Measurements from ENCODE around the gene TBRG4. TPM values are rescaled to one million over a fixed set of nuclear protein-coding genes. Genes with fewer than 3 reads are reported as not detected.

The TBRG4 gene
- total RNA-seq, 1 experiment from 2014 or later: 127 TPM

- Histone ChIP-seq H3T11ph (ENCODE audit: low read length) (no peak overlapping the region), H3K79me1 (ENCODE audit: insufficient read depth, low read depth, low read length, poor library complexity, severe bottlenecking) (no peaks in the 10 kb centered on the region), H3K9me3 (ENCODE audit: control insufficient read depth, low read depth, low read length) (no peaks in the 10 kb centered on the region), H3K27me3 (ENCODE audit: insufficient read depth, low read length) (no peaks in the 10 kb centered on the region), H4K20me1 (ENCODE audit: control insufficient read depth, insufficient read depth, insufficient read length) (no peaks in the 10 kb centered on the region), H3K23me2 (ENCODE audit: insufficient read length, low read depth, low read length, poor library complexity, severe bottlenecking) (no peaks in the 10 kb centered on the region), H4K8ac (replicated peaks; ENCODE audit: insufficient read length, low read depth, low read length) (no peak overlapping the region), H4K5ac (ENCODE audit: insufficient read length, low read depth, low read length) (no peak overlapping the region), H2BK12ac (ENCODE audit: insufficient read length, low read depth, low read length) (no peak overlapping the region), H2BK120ac (ENCODE audit: low read depth, low read length, poor library complexity, severe bottlenecking) (no peak overlapping the region), H3K9ac (ENCODE audit: extremely low read depth, insufficient read length, low read length) (no peak overlapping the region), H4K91ac (ENCODE audit: insufficient read length, low read depth, low read length) (no peak overlapping the region), H3K23ac (ENCODE audit: insufficient read length, low read depth, low read length) (no peak overlapping the region), H3K56ac (ENCODE audit: insufficient read length, low read depth, low read length) (no peak overlapping the region), H2BK15ac (ENCODE audit: low read depth, low read length) (no peak overlapping the region), H2BK5ac (ENCODE audit: insufficient read length, low read length) (no peak overlapping the region), H3K27ac (ENCODE audit: insufficient read length, low read depth, low read length) (no peak overlapping the region), H3K18ac (ENCODE audit: insufficient read length, low read depth, low read length) (no peak overlapping the region), H2BK20ac (ENCODE audit: low read depth, low read length, poor library complexity, severe bottlenecking) (no peak overlapping the region), H3K4me2 (ENCODE audit: insufficient read depth, insufficient read length, low read length) (no peak overlapping the region), H3K4me1 (ENCODE audit: insufficient read depth, low read length) (no peaks in the 10 kb centered on the region), H2AK5ac (ENCODE audit: insufficient read length, low read length) (no peak overlapping the region), H3K79me2 (ENCODE audit: insufficient read depth, low read length) (no peaks in the 10 kb centered on the region), H3K4ac (ENCODE audit: low read depth, low read length) (no peak overlapping the region), H3K14ac (ENCODE audit: insufficient read depth, low read length) (no peak overlapping the region; the same call in 1 of the 2 replicates), H2AFZ (ENCODE audit: low read length) (no peak overlapping the region)
- Mint-ChIP-seq H3K4me1 (peaks cover 2% of the 10 kb centered on the region in 2 experiments; a peak in 1 of 4 replicates), H3K27me3 (ENCODE audit: low read depth) (peaks cover 12% of the 10 kb centered on the region), H3K9me3 (no peaks in the 10 kb centered on the region), H3K36me3 (ENCODE audit: insufficient read depth in 1 of 3, low read depth in 3 of 3) (no peaks in the 10 kb centered on the region), H3K4me3 (no peak overlapping the region), H3K27ac (peak overlapping the region in 1 of 3 experiments; percentile 65; a peak in 1 of 7 replicates)
- WGBS (ENCODE audit: extremely low coverage, insufficient read length, low lambda C conversion rate): no CpG with 5 or more reads among the region's 9 CpGs
- no peak for TF ChIP-seq CTCF (conservative IDR thresholded peaks at IDR 0.05)
- DNase-seq: peak; percentile 18
Measured at GRCh38 chr7:45151131-45151684, 39.7 kb upstream of the TBRG4 start.

All from H9 (cell line).